Measurements from ENCODE around the gene TBC1D20.

DNA sequence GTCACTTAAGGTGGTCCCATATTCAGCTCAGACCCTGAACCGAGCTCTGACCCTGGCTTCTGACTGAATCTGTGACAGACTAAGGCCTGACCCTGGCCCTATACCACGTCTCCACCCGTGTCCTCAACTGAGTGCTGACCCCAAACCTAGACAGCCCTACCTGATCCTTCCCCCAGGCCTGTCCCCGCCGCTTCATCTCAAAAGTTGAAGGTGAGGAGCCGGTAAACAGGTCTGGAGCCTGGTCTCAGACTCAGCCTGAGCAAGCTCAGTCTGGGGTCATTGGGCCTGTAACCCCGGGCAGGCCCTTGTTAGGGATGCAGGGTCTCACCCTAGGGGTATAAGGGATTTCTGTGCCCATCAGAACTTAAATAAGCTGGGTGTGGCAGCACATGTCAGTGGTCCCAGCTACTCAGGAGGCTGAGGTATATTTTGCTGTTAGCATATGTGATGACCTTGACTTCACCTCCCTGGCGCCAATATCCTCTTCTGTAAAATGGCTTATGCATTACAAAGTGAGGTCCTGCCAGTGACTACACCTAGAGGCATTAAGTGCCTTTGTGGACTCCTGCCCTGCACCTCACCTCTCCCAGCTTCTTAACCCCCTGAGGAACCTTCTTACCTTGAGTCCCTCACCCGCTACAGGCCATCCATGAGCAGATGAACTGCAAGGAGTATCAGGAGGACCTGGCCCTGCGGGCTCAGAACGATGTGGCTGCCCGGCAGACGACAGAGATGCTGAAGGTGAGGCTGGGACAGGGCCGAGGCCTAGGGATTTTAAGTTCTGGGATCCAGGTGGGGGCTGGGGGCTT, 34.3 kb downstream of the TBC1D20 start:
- TF ChIP-seq TCF7L2 (IDR thresholded peaks at IDR 0.05; ENCODE audit: borderline replicate concordance, extremely low read depth, insufficient read depth, insufficient read length), result no peak
- TF ChIP-seq, protein P1, sequence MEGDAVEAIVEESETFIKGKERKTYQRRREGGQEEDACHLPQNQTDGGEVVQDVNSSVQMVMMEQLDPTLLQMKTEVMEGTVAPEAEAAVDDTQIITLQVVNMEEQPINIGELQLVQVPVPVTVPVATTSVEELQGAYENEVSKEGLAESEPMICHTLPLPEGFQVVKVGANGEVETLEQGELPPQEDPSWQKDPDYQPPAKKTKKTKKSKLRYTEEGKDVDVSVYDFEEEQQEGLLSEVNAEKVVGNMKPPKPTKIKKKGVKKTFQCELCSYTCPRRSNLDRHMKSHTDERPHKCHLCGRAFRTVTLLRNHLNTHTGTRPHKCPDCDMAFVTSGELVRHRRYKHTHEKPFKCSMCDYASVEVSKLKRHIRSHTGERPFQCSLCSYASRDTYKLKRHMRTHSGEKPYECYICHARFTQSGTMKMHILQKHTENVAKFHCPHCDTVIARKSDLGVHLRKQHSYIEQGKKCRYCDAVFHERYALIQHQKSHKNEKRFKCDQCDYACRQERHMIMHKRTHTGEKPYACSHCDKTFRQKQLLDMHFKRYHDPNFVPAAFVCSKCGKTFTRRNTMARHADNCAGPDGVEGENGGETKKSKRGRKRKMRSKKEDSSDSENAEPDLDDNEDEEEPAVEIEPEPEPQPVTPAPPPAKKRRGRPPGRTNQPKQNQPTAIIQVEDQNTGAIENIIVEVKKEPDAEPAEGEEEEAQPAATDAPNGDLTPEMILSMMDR (IDR thresholded peaks at IDR 0.05 in 2 of 3, conservative IDR thresholded peaks at IDR 0.05 in 1 of 3; ENCODE audit: borderline replicate concordance in 1 of 3, insufficient read depth in 1 of 3, low read depth in 2 of 3, low read length in 2 of 3), result no peak
- no peak for TF ChIP-seq SP1 (IDR thresholded peaks at IDR 0.05; ENCODE audit: low read depth)
- no peak for TF ChIP-seq CBX3 (IDR thresholded peaks at IDR 0.05; ENCODE audit: low read depth)
